ENCODE results near the gene SFMBT1.

- TF ChIP-seq GABPA (IDR thresholded peaks at IDR 0.05 in 1 of 2, conservative IDR thresholded peaks at IDR 0.05 in 1 of 2) (no peak), CTCF (IDR thresholded peaks at IDR 0.05; ENCODE audit: low read depth, low read length, missing input control) (no peak), ZBTB33 (IDR thresholded peaks at IDR 0.05) (no peak), EGR1 (IDR thresholded peaks at IDR 0.05; ENCODE audit: low read depth in 2 of 2) (no peak), ATF3 (IDR thresholded peaks at IDR 0.05) (no peak), RXRA (IDR thresholded peaks at IDR 0.05) (no peak), YY1 (IDR thresholded peaks at IDR 0.05) (no peak), FOXA1 (IDR thresholded peaks at IDR 0.05) (no peak), TAF1 (conservative IDR thresholded peaks at IDR 0.05) (no peak), REST (IDR thresholded peaks at IDR 0.05) (no peak), MAX (IDR thresholded peaks at IDR 0.05) (no peak), JUND (IDR thresholded peaks at IDR 0.05) (no peak), RAD21 (IDR thresholded peaks at IDR 0.05) (no peak), SP1 (IDR thresholded peaks at IDR 0.05) (no peak)
These were observed 27.9 kb upstream of the SFMBT1 start for GRCh38 chr3:53073553-53074365.

All from liver (tissue), 3 donors.